ENCODE data around the gene SELL. TPM values are rescaled to one million over a fixed set of nuclear protein-coding genes. Genes with fewer than 3 reads are reported as not detected.
A peak's percentile ranks its signal among the peaks of the same experiment; 100 is the strongest.
"Not testable (repeated sequence)": the region's sequence is repeated elsewhere in the genome, so short reads cannot be mapped to it uniquely, and the experiment has no call there.

Gene SELL
- total RNA-seq, 2 experiments from 2014 or later: 297 to 316 TPM

DNA sequence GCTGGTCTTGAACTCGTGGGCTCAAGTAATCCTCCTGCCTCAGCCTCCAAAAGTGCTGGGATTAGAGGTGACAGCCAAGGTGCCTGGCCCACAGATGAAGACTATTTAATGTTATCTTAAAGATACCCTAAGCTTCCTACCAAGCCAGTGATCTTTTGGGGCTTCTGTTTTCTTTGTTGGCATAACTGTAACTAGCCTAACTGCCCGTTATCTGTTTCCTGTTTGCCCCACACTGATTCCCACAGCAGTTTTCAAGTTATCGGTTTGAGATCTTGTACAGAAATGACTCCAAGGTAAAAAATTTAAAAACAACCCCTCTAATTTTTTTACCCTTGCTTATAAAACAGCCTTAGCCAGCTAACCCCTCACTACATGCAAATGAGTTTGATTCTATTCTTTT lies 12.4 kb downstream of the SELL start:
- ChIA-PET CTCF (interaction anchor here (0.8 to 5.0 kb wide), 5 partner anchors 10 to 113 kb away, joined by 3 to 30 read pairs (median 11); partner anchors contain the start of gene F5), POLR2A (interaction anchor here (1.0 to 2.3 kb wide), 5 partner anchors 8 to 194 kb away, joined by 3 to 20 read pairs (median 3); partner anchors contain the start of genes F5 and SCYL3)
- Mint-ChIP-seq H3K27me3 (no peaks in the 10 kb centered on the region), H3K4me1 (peaks cover 96% of the 10 kb centered on the region), H3K27ac (peak overlapping the region; percentile 84), H3K4me3 (peak overlapping the region; percentile 30), H3K9me3 (no peaks in the 10 kb centered on the region), H3K36me3 (ENCODE audit: low read depth) (peaks cover 95% of the 10 kb centered on the region)
- peak; percentile 49 for DNase-seq

DNA sequence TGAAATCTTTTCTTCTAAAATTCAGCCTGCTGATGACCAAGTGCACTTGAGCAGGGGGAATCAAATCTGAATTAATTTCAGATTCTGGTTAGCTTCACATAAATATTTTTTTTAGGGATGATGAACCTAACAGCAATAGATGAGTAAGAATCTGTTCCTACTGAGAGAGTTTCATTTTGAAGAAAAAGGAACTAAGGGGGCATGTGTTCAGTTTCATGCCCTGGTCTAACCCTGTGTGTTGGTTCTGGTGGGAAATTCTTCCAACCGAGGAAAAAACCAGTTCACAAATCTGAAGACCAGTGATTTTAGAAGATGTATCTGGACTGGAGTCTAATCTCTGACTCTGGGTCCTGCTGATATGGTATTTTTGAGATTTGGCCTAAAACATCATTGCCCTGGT lies 13.7 kb downstream of the SELL start:
- peak overlapping the region; percentile 84 for H3K27ac Mint-ChIP-seq
- H3K9me3 Mint-ChIP-seq: no peaks in the 10 kb centered on the region
- POLR2A ChIA-PET: interaction anchor here (1.1 to 6.9 kb wide), 4 partner anchors 10 to 194 kb away, joined by 5 to 115 read pairs (median 9); partner anchors contain the start of genes F5 and METTL18
- CTCF ChIA-PET: interaction anchor here (0.6 to 1.2 kb wide), 4 partner anchors 8 to 96 kb away, joined by 3 to 6 read pairs (median 4); no protein-coding TSS in a partner anchor
- peaks cover 96% of the 10 kb centered on the region for H3K4me1 Mint-ChIP-seq
- H3K36me3 Mint-ChIP-seq (ENCODE audit: low read depth): peaks cover 85% of the 10 kb centered on the region
- no peak overlapping the region for H3K4me3 Mint-ChIP-seq
- no peaks in the 10 kb centered on the region for H3K27me3 Mint-ChIP-seq
- no peak for DNase-seq

DNA sequence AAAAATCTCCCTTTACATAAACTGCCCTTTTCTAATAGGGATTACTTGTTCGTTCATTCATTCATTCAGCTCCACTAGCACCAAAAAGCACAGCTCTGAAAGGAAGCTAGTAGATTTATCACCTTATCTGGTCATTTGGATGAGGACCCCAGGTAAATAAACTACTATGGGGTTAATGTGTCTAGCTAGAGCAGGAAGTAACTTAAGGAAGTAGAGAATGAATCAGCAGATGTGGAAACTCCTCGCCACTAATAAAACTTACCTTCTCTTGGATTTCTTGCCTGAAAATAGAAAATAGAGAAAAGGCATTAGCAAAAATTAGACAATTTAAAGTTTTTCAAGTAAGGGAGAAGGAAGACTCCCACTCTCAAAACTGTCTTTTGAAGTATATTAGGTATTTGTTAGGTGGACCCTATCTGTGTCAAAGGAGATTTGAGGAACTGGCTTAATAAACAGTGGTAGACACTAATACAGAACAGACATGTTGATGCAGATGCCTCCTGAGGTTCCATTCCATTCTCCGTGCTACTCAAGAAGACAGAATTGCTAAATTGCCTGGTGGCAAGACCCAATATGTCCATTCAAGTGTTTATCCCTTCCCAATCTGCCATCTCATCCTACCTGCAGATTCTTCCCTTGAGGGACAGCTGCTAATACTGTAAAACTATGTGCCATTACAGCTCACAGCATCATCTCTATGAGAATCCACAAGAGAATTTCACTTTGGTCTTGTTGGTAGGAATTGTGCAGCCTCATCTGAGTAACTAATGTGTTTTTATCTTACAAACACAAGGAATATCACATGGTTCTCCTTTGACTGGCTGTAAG lies 14.9 kb downstream of the SELL start:
- DNase-seq: no peak
- CTCF ChIA-PET: interaction anchor here (1.0 to 2.4 kb wide), 5 partner anchors 9 to 95 kb away, joined by 3 to 12 read pairs (median 6); no protein-coding TSS in a partner anchor
- H3K27ac Mint-ChIP-seq: peak overlapping the region; percentile 37
- POLR2A ChIA-PET: interaction anchor here (0.7 to 6.9 kb wide), 10 partner anchors 11 to 1760 kb away, joined by 3 to 115 read pairs (median 4); partner anchors contain the start of genes BLZF1, DCAF6, F5 and METTL18
- no peaks in the 10 kb centered on the region for H3K27me3 Mint-ChIP-seq
- H3K4me3 Mint-ChIP-seq: no peak overlapping the region
- peaks cover 95% of the 10 kb centered on the region for H3K4me1 Mint-ChIP-seq
- no peaks in the 10 kb centered on the region for H3K9me3 Mint-ChIP-seq
- H3K36me3 Mint-ChIP-seq (ENCODE audit: low read depth): peaks cover 76% of the 10 kb centered on the region

DNA sequence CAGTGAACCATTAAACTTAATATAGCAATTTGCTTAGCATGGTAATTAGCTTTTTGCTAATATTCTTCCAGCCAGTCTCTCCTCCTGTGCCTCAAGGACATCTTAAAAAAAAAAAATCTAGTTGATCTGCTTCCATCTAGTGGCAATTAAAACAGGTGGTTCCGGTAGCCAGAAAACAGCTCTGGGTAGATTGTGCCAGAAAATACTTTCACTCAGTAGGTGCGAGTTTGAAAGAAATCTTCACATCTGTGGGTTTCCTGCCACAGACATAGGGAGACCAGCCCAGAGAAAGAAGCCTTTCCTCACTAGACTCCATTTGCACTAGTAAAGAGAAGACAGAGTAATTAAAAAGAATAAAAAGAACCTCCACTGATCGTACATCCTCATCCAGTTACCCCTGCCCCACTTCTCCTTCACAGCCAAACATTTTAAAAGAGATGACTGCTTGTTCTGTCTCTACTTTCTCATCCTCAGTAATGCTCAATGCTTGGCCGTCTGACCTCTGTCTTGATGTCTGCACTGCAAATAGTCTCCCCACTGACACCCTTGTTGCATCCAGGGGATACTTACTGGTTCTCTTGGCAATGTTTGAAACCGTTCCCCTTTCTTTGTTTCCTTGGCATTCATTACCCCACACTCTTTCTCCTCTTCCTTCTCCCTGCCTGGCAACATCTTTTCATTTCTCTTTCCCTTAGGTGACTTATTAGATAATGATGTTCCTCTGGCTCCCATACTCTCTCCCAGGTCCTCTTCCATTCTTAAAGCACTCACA lies 16.9 kb downstream of the SELL start:
- peak overlapping the region; percentile 31 for H3K4me3 Mint-ChIP-seq
- peak overlapping the region; percentile 88 for H3K27ac Mint-ChIP-seq
- H3K4me1 Mint-ChIP-seq: peaks cover 96% of the 10 kb centered on the region
- ChIA-PET CTCF (interaction anchor here (0.6 to 4.7 kb wide), 13 partner anchors 8 to 208 kb away, joined by 3 to 65 read pairs (median 7); partner anchors contain the start of gene F5), POLR2A (interaction anchor here (0.9 to 6.9 kb wide), 12 partner anchors 8 to 198 kb away, joined by 3 to 115 read pairs (median 30); partner anchors contain the start of genes F5, METTL18 and SCYL3)
- H3K36me3 Mint-ChIP-seq (ENCODE audit: low read depth): peaks cover 76% of the 10 kb centered on the region
- H3K9me3 Mint-ChIP-seq: no peaks in the 10 kb centered on the region
- H3K27me3 Mint-ChIP-seq: no peaks in the 10 kb centered on the region
- DNase-seq: peak; percentile 65

DNA sequence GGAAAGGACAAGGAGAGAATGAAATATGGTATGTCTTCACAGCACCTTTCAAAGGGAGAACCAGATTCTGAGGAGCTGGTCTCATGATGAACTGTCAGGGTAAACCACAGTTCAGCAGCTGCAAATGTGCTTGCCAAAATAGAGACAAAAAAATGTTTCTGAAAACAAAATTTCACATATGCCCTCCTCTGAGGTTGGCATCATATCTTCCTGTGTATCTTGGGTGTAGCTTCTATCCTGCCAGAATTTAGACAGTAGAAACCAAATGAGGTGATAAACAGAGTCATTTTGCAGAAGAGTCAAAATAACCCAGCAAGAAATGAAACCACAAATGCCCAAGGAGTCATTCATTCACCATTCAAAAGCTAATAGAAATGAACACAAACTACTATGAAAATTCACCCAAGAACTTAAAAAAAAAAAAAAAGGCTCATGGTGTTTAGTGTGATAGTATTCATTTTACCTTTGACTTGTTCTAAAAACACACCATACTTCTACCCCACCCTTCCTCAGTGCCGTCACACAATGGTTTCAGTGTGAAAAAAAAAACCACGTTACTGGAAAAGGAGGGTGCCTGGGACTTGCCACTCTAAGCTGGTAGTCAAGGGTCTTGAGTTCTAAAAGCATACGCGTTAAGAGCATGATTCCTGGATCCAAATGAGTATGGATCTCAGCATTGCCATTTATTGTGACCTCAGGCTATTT lies 18.5 kb downstream of the SELL start:
- Mint-ChIP-seq H3K4me1 (peaks cover 87% of the 10 kb centered on the region), H3K36me3 (ENCODE audit: low read depth) (peaks cover 60% of the 10 kb centered on the region), H3K27me3 (no peaks in the 10 kb centered on the region), H3K27ac (peak overlapping the region; percentile 88), H3K9me3 (no peaks in the 10 kb centered on the region), H3K4me3 (peak overlapping the region; percentile 31)
- DNase-seq: peak; percentile 57
- CTCF ChIA-PET: interaction anchor here (0.9 to 4.7 kb wide), 14 partner anchors 9 to 200 kb away, joined by 3 to 65 read pairs (median 8); partner anchors contain the start of genes F5 and METTL18
- POLR2A ChIA-PET: interaction anchor here (0.6 to 6.9 kb wide), 21 partner anchors 9 to 582 kb away, joined by 3 to 115 read pairs (median 7); partner anchors contain the start of genes BLZF1, F5, METTL18 and NME7

DNA sequence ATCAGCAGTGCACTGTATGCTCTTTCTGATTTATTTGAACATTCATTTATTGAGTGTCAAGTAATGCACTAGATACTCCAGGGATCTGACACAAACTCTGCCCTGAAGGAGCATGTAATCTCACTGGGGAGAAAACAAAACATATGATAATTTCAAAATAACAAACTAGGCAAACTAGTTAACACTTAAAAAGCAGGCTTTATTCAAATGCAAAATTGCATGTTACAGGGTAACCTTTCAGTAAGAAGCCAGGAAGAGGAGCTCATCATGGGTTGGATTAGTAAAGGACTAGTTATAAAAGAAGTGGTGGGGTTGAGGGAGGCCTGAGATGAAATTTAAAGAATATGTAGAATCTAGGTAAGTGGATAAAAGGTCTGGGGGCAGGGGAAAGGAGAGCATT lies 20.9 kb downstream of the SELL start:
- no peak overlapping the region for H3K4me3 Mint-ChIP-seq
- H3K27me3 Mint-ChIP-seq: no peaks in the 10 kb centered on the region
- peak overlapping the region; percentile 88 for H3K27ac Mint-ChIP-seq
- POLR2A ChIA-PET: interaction anchor here (0.6 to 5.2 kb wide), 6 partner anchors 9 to 104 kb away, joined by 3 to 57 read pairs (median 4); partner anchors contain the start of gene METTL18
- CTCF ChIA-PET: interaction anchor here (1.3 to 4.1 kb wide), 4 partner anchors 10 to 118 kb away, joined by 3 to 40 read pairs (median 13); no protein-coding TSS in a partner anchor
- peaks cover 40% of the 10 kb centered on the region for H3K36me3 Mint-ChIP-seq (ENCODE audit: low read depth)
- no peak for DNase-seq
- H3K4me1 Mint-ChIP-seq: peaks cover 64% of the 10 kb centered on the region
- no peaks in the 10 kb centered on the region for H3K9me3 Mint-ChIP-seq

- CTCF ChIA-PET: interaction anchor here (1.3 kb wide), 1 partner anchor 23 kb away, joined by 4 read pairs; no protein-coding TSS in a partner anchor
- H3K4me1 Mint-ChIP-seq: peaks cover 53% of the 10 kb centered on the region
- no peaks in the 10 kb centered on the region for H3K9me3 Mint-ChIP-seq
- H3K27ac Mint-ChIP-seq: no peak overlapping the region
- H3K27me3 Mint-ChIP-seq: no peaks in the 10 kb centered on the region
- no peak overlapping the region for H3K4me3 Mint-ChIP-seq
- H3K36me3 Mint-ChIP-seq (ENCODE audit: low read depth): peaks cover 29% of the 10 kb centered on the region
- POLR2A ChIA-PET: interaction anchor here (1.5 to 5.2 kb wide), 2 partner anchors 9 to 105 kb away, joined by 4 to 43 read pairs; partner anchors contain the start of gene METTL18
- DNase-seq: no peak
These were observed 22.0 kb downstream of the SELL start for GRCh38 chr1:169689395-169689794.

- peaks cover 43% of the 10 kb centered on the region for H3K4me1 Mint-ChIP-seq
- H3K27me3 Mint-ChIP-seq, POLR2A ChIA-PET, H3K9me3 Mint-ChIP-seq, H3K4me3 Mint-ChIP-seq, H3K27ac Mint-ChIP-seq, CTCF ChIA-PET, DNase-seq: not testable (repeated sequence)
- peaks cover 22% of the 10 kb centered on the region for H3K36me3 Mint-ChIP-seq (ENCODE audit: low read depth)
These were observed 23.0 kb downstream of the SELL start for GRCh38 chr1:169688377-169688776.

GRCh38 chr1:169683661-169684060 lies 27.8 kb downstream of the SELL start:
- Mint-ChIP-seq H3K27ac (no peak overlapping the region), H3K36me3 (ENCODE audit: low read depth) (no peaks in the 10 kb centered on the region), H3K4me3 (no peak overlapping the region), H3K9me3 (no peaks in the 10 kb centered on the region), H3K4me1 (peaks cover 25% of the 10 kb centered on the region), H3K27me3 (no peaks in the 10 kb centered on the region)
- ChIA-PET CTCF (no interaction called here), POLR2A (interaction anchor here (1.0 kb wide), 1 partner anchor 9 kb away, joined by 3 read pairs; no protein-coding TSS in a partner anchor)
- DNase-seq: no peak

- H3K9me3 Mint-ChIP-seq; H3K27me3 Mint-ChIP-seq; H3K4me3 Mint-ChIP-seq; DNase-seq; H3K36me3 Mint-ChIP-seq (ENCODE audit: low read depth); H3K27ac Mint-ChIP-seq: not testable (repeated sequence)
- CTCF ChIA-PET: interaction anchor here (0.8 kb wide), 1 partner anchor 10 kb away, joined by 3 read pairs; no protein-coding TSS in a partner anchor
- H3K4me1 Mint-ChIP-seq: peaks cover 24% of the 10 kb centered on the region
- POLR2A ChIA-PET: interaction anchor here (1.0 to 4.7 kb wide), 2 partner anchors 9 to 10 kb away, joined by 3 to 43 read pairs; no protein-coding TSS in a partner anchor
These were observed 28.3 kb downstream of the SELL start for GRCh38 chr1:169683168-169683567.

- no peak for DNase-seq
- peaks cover 27% of the 10 kb centered on the region for H3K4me1 Mint-ChIP-seq
These were observed 29.3 kb downstream of the SELL start for GRCh38 chr1:169682071-169682470.

More at GRCh38 chr1:169682071-169682470, 29.3 kb downstream of the SELL start:
- CTCF ChIA-PET: interaction anchor here (1.1 kb wide), 1 partner anchor 96 kb away, joined by 5 read pairs; the partner anchor contains the start of gene F5
- POLR2A ChIA-PET: interaction anchor here (4.7 kb wide), 1 partner anchor 10 kb away, joined by 43 read pairs; no protein-coding TSS in a partner anchor
- H3K4me3 Mint-ChIP-seq: no peak overlapping the region
- H3K27me3 Mint-ChIP-seq: no peaks in the 10 kb centered on the region
- H3K27ac Mint-ChIP-seq: no peak overlapping the region
- H3K9me3 Mint-ChIP-seq: no peaks in the 10 kb centered on the region
- no peaks in the 10 kb centered on the region for H3K36me3 Mint-ChIP-seq (ENCODE audit: low read depth)
